PC-3 (cell line): ENCODE measurements around the gene HCAR2. TPM values are rescaled to one million over a fixed set of nuclear protein-coding genes. Genes with fewer than 3 reads are reported as not detected.

Experiments used
- ATAC-seq: fragments of 200-7000 bp; cut with Tn5 transposase; 2 replicates; pipeline ENCODE4 v1.9.1; 2020; ENCODE audit warnings: mild to moderate bottlenecking, moderate library complexity
- BruUV-seq: library from RNA; stranded (reverse); fragments of 400-500 nt; replicated peaks from 2 replicates; lab custom pipeline; 2021; lab: Mats Ljungman, UMichigan
- CTCF ChIA-PET: fragments of 300-600 bp; sonication (Branson Sonifier 250); formaldehyde crosslinking; loops from one replicate; lab custom pipeline; 2022; ENCODE audit warnings: antibody characterized with exemption; lab: Charles Lee
- POLR2A ChIA-PET: fragments of 300-600 bp; sonication (Branson Sonifier 250); formaldehyde crosslinking; loops from one replicate; lab custom pipeline; 2022; ENCODE audit warnings: antibody characterized with exemption; ENCODE audit not compliant: unreplicated experiment; lab: Charles Lee
- DNase-seq: peaks from one replicate; pipeline ENCODE4 v3.0.0-alpha.2; 2015
- H2AFZ ChIP-seq: fragments of 300-600 bp; sonication (generic); 2 replicates; pipeline ENCODE4 v1.6.0; 2016; ENCODE audit warnings: antibody characterized with exemption, low read length
- H3F3A ChIP-seq: fragments of 300-600 bp; sonication (generic); one replicate; pipeline ENCODE4 v1.6.0; 2017; ENCODE audit warnings: antibody characterized with exemption, low read length, control low read depth, mild to moderate bottlenecking; ENCODE audit not compliant: unreplicated experiment
- H3K27ac ChIP-seq: fragments of 300-600 bp; sonication (generic); 2 replicates; pipeline ENCODE4 v1.5.1; 2016; ENCODE audit warnings: mild to moderate bottlenecking, low read length
- H3K27me3 ChIP-seq: fragments of 300-600 bp; sonication (generic); 2 replicates; pipeline ENCODE4 v1.6.1; 2016; ENCODE audit warnings: low read length, mixed read lengths
- H3K36me3 ChIP-seq: fragments of 300-600 bp; sonication (generic); 2 replicates; pipeline ENCODE4 v1.6.1; 2016; ENCODE audit warnings: low read depth, mixed run types, low read length, mixed read lengths
- H3K4me1 ChIP-seq: fragments of 300-600 bp; sonication (generic); 2 replicates; pipeline ENCODE4 v1.5.1; 2016; ENCODE audit warnings: low read length; ENCODE audit not compliant: insufficient read depth
- H3K4me2 ChIP-seq: fragments of 300-600 bp; sonication (generic); 2 replicates; pipeline ENCODE4 v1.6.0; 2016; ENCODE audit warnings: low read length
- H3K4me3 ChIP-seq: fragments of 300-600 bp; sonication (generic); 2 replicates; pipeline ENCODE4 v1.5.1; 2016; ENCODE audit warnings: mild to moderate bottlenecking, low read length, mixed read lengths
- H3K79me2 ChIP-seq: fragments of 300-600 bp; sonication (generic); 2 replicates; pipeline ENCODE4 v1.6.1; 2017; ENCODE audit warnings: low read length, mixed read lengths
- H3K9ac ChIP-seq: fragments of 300-600 bp; sonication (generic); 2 replicates; pipeline ENCODE4 v1.6.0; 2016; ENCODE audit warnings: mild to moderate bottlenecking, low read length
- H3K9me2 ChIP-seq: fragments of 300-600 bp; sonication (generic); replicated peaks from 2 replicates; pipeline ENCODE4 v1.6.1; 2016; ENCODE audit warnings: mixed run types, low read length, mixed read lengths
- H3K9me3 ChIP-seq: fragments of 300-600 bp; sonication (generic); 2 replicates; pipeline ENCODE4 v1.6.1; 2016; ENCODE audit warnings: low read length, mixed read lengths
- H4K20me1 ChIP-seq: fragments of 300-600 bp; sonication (generic); 2 replicates; pipeline ENCODE4 v1.6.1; 2016; ENCODE audit warnings: low read length, mixed read lengths
- CTCF ChIP-seq: fragments of 300-600 bp; sonication (generic); conservative IDR thresholded peaks from 2 replicates; pipeline ENCODE4 v1.5.1; 2017; ENCODE audit warnings: antibody characterized with exemption, low read depth, mild to moderate bottlenecking, low read length
- EZH2 ChIP-seq: fragments of 300-600 bp; sonication (generic); IDR thresholded peaks from one replicate; pipeline ENCODE4 v1.6.1; 2017; ENCODE audit warnings: antibody characterized with exemption, mild to moderate bottlenecking, low read length; ENCODE audit not compliant: unreplicated experiment
- EZH2phosphoT487 ChIP-seq: fragments of 300-600 bp; sonication (generic); IDR thresholded peaks from 2 replicates; pipeline ENCODE4 v1.6.1; 2018; ENCODE audit warnings: mild to moderate bottlenecking, antibody characterized with exemption, low read length, borderline replicate concordance
- intact Hi-C: fragments of 100-400 bp; cut with micrococcal nuclease; formaldehyde crosslinking; loops from 2 replicates; pipeline ENCODE4 v1.9.0; 2023
- total RNA-seq: library from RNA; depleted of rRNA; stranded (reverse); fragments of >200 nt; gene quantifications from 2 replicates; pipeline ENCODE4 v1.2.3, GENCODE V29; 2014

The HCAR2 gene
- total RNA-seq, 1 experiment from 2014 or later = not detected

- DNase-seq = no peak
- H3K4me1 ChIP-seq = peaks cover 23% of the 10 kb centered on the region
- no peak overlapping the region for H3K4me2 ChIP-seq
- ChIA-PET CTCF (no interaction called here), POLR2A (no interaction called here)
- ATAC-seq = no peak
- BruUV-seq = no TSS peak
- H4K20me1 ChIP-seq = no peaks in the 10 kb centered on the region
- TF ChIP-seq EZH2phosphoT487 (no peak), CTCF (no peak), EZH2 (no peak)
- no peak overlapping the region for H3K27ac ChIP-seq
- H3F3A ChIP-seq = peaks cover 6% of the 10 kb centered on the region
- H3K9me2 ChIP-seq = no peaks in the 10 kb centered on the region
- intact Hi-C loops = no loop called here
- H3K9me3 ChIP-seq = no peaks in the 10 kb centered on the region
- H3K27me3 ChIP-seq = no peaks in the 10 kb centered on the region
- no peaks in the 10 kb centered on the region for H3K36me3 ChIP-seq
- no peak overlapping the region for H3K4me3 ChIP-seq
- no peak overlapping the region for H3K9ac ChIP-seq
- no peaks in the 10 kb centered on the region for H3K79me2 ChIP-seq
- H2AFZ ChIP-seq = no peak overlapping the region
Observed at GRCh38 chr12:122672515-122672914, 30.6 kb downstream of the HCAR2 start.

- Histone ChIP-seq H3K4me3 (peak overlapping the region; percentile 5; the same call in 1 of the 2 replicates), H4K20me1 (no peaks in the 10 kb centered on the region), H3K27me3 (no peaks in the 10 kb centered on the region), H3K9me3 (no peaks in the 10 kb centered on the region), H3K36me3 (no peaks in the 10 kb centered on the region), H3K9me2 (no peaks in the 10 kb centered on the region), H2AFZ (peak overlapping the region; percentile 9; the same call in 1 of the 2 replicates), H3K9ac (peak overlapping the region; percentile 1; the same call in 1 of the 2 replicates), H3K4me2 (peak overlapping the region; percentile 45), H3K4me1 (peaks cover 23% of the 10 kb centered on the region), H3K79me2 (no peaks in the 10 kb centered on the region), H3K27ac (peak overlapping the region; percentile 76), H3F3A (peaks cover 6% of the 10 kb centered on the region)
- CTCF ChIA-PET = no interaction called here
- ATAC-seq (peak; percentile 73), DNase-seq (peak; percentile 91)
- POLR2A ChIA-PET = interaction anchor here (0.5 to 0.6 kb wide), 4 partner anchors 8 to 143 kb away, joined by 3 to 13 read pairs (median 4); no protein-coding TSS in a partner anchor
- TF ChIP-seq CTCF = no peak
- no peak for TF ChIP-seq EZH2
- no peak for TF ChIP-seq EZH2phosphoT487
- no TSS peak for BruUV-seq
- intact Hi-C loops = loop anchor here (1.0 kb wide), 1 partner anchor 10 kb away; no protein-coding TSS in a partner anchor
Observed at GRCh38 chr12:122669397-122670070, 33.6 kb downstream of the HCAR2 start.

- ATAC-seq (no peak), DNase-seq (no peak)
- H3F3A ChIP-seq = peaks cover 6% of the 10 kb centered on the region
- H3K9me2 ChIP-seq = no peaks in the 10 kb centered on the region
- no TSS peak for BruUV-seq
- H3K36me3 ChIP-seq = no peaks in the 10 kb centered on the region
- H3K4me3 ChIP-seq = no peak overlapping the region
- H3K27ac ChIP-seq = peak overlapping the region; percentile 76
- peaks cover 23% of the 10 kb centered on the region for H3K4me1 ChIP-seq
- POLR2A ChIA-PET = interaction anchor here (0.5 to 0.6 kb wide), 2 partner anchors 10 to 11 kb away, joined by 3 to 7 read pairs; no protein-coding TSS in a partner anchor
- no peak overlapping the region for H3K4me2 ChIP-seq
- H2AFZ ChIP-seq = no peak overlapping the region
- H3K27me3 ChIP-seq = no peaks in the 10 kb centered on the region
- no peaks in the 10 kb centered on the region for H3K79me2 ChIP-seq
- TF ChIP-seq EZH2 (no peak), CTCF (no peak), EZH2phosphoT487 (no peak)
- H4K20me1 ChIP-seq = no peaks in the 10 kb centered on the region
- intact Hi-C loops = no loop called here
- H3K9me3 ChIP-seq = no peaks in the 10 kb centered on the region
- CTCF ChIA-PET = interaction anchor here (0.7 kb wide), 1 partner anchor 56 kb away, joined by 5 read pairs; no protein-coding TSS in a partner anchor
- H3K9ac ChIP-seq = no peak overlapping the region
Observed at GRCh38 chr12:122668268-122668667, 34.9 kb downstream of the HCAR2 start.
